ENCODE data around the gene LRMDA.

The LRMDA gene

GRCh38 chr10:76315240-76315639, 883.8 kb downstream of the LRMDA start:
- Histone ChIP-seq H3K9me2 (replicated peaks; ENCODE audit: insufficient read depth, low read length) (no peaks in the 10 kb centered on the region), H2AFZ (ENCODE audit: low read depth, low read length, severe bottlenecking) (no peak overlapping the region), H3K9me3 (ENCODE audit: insufficient read depth, low read length) (no peaks in the 10 kb centered on the region), H3K9ac (ENCODE audit: low read length) (no peak overlapping the region), H3K79me2 (ENCODE audit: insufficient read depth, low read length) (no peaks in the 10 kb centered on the region), H3K27me3 (ENCODE audit: low read length) (no peaks in the 10 kb centered on the region), H3F3A (ENCODE audit: insufficient read depth) (no peaks in the 10 kb centered on the region), H4K20me1 (ENCODE audit: low read depth, low read length) (no peaks in the 10 kb centered on the region), H3K27ac (ENCODE audit: low read depth, low read length) (no peak overlapping the region), H3K4me3 (ENCODE audit: insufficient read depth, low read length, poor library complexity, severe bottlenecking) (no peak overlapping the region), H3K36me3 (ENCODE audit: low read length) (no peaks in the 10 kb centered on the region), H3K4me2 (ENCODE audit: low read depth, low read length, poor library complexity, severe bottlenecking) (no peak overlapping the region)
- TF ChIP-seq EZH2phosphoT487 (conservative IDR thresholded peaks at IDR 0.05; ENCODE audit: low read length) (no peak), CTCF (IDR thresholded peaks at IDR 0.05; ENCODE audit: insufficient read depth, low read length, poor library complexity, severe bottlenecking) (no peak)

- no peaks in the 10 kb centered on the region for H3K79me2 ChIP-seq (ENCODE audit: insufficient read depth, low read length)
- H3K9me3 ChIP-seq (ENCODE audit: insufficient read depth, low read length), result no peaks in the 10 kb centered on the region
- no peak overlapping the region for H3K4me2 ChIP-seq (ENCODE audit: low read depth, low read length, poor library complexity, severe bottlenecking)
- TF ChIP-seq EZH2phosphoT487 (conservative IDR thresholded peaks at IDR 0.05; ENCODE audit: low read length), result no peak
- TF ChIP-seq CTCF (IDR thresholded peaks at IDR 0.05; ENCODE audit: insufficient read depth, low read length, poor library complexity, severe bottlenecking), result no peak
- no peaks in the 10 kb centered on the region for H4K20me1 ChIP-seq (ENCODE audit: low read depth, low read length)
- no peaks in the 10 kb centered on the region for H3K27me3 ChIP-seq (ENCODE audit: low read length)
- no peak overlapping the region for H2AFZ ChIP-seq (ENCODE audit: low read depth, low read length, severe bottlenecking)
- H3K4me3 ChIP-seq (ENCODE audit: insufficient read depth, low read length, poor library complexity, severe bottlenecking), result no peak overlapping the region
- no peaks in the 10 kb centered on the region for H3K36me3 ChIP-seq (ENCODE audit: low read length)
- no peak overlapping the region for H3K27ac ChIP-seq (ENCODE audit: low read depth, low read length)
- no peak overlapping the region for H3K9ac ChIP-seq (ENCODE audit: low read length)
- no peaks in the 10 kb centered on the region for H3F3A ChIP-seq (ENCODE audit: insufficient read depth)
- H3K9me2 ChIP-seq (replicated peaks; ENCODE audit: insufficient read depth, low read length), result no peaks in the 10 kb centered on the region
Observed at GRCh38 chr10:76316234-76316633, 884.8 kb downstream of the LRMDA start.

GRCh38 chr10:76317078-76317477, 885.7 kb downstream of the LRMDA start:
- Histone ChIP-seq H3F3A (ENCODE audit: insufficient read depth) (no peaks in the 10 kb centered on the region), H3K9me2 (replicated peaks; ENCODE audit: insufficient read depth, low read length) (no peaks in the 10 kb centered on the region), H3K9me3 (ENCODE audit: insufficient read depth, low read length) (no peaks in the 10 kb centered on the region), H3K4me3 (ENCODE audit: insufficient read depth, low read length, poor library complexity, severe bottlenecking) (no peak overlapping the region), H3K36me3 (ENCODE audit: low read length) (no peaks in the 10 kb centered on the region), H2AFZ (ENCODE audit: low read depth, low read length, severe bottlenecking) (no peak overlapping the region), H3K27me3 (ENCODE audit: low read length) (no peaks in the 10 kb centered on the region), H3K4me2 (ENCODE audit: low read depth, low read length, poor library complexity, severe bottlenecking) (no peak overlapping the region), H3K79me2 (ENCODE audit: insufficient read depth, low read length) (no peaks in the 10 kb centered on the region), H4K20me1 (ENCODE audit: low read depth, low read length) (no peaks in the 10 kb centered on the region), H3K27ac (ENCODE audit: low read depth, low read length) (no peak overlapping the region), H3K9ac (ENCODE audit: low read length) (no peak overlapping the region)
- TF ChIP-seq EZH2phosphoT487 (conservative IDR thresholded peaks at IDR 0.05; ENCODE audit: low read length) (no peak), CTCF (IDR thresholded peaks at IDR 0.05; ENCODE audit: insufficient read depth, low read length, poor library complexity, severe bottlenecking) (no peak)

Data from SU-DHL-6 (cell line).